T-helper 17 cell (primary cell): ENCODE results near the gene SSBP3. TPM values are rescaled to one million over a fixed set of nuclear protein-coding genes. Genes with fewer than 3 reads are reported as not detected.
"Not testable (repeated sequence)": the region's sequence is repeated elsewhere in the genome, so short reads cannot be mapped to it uniquely, and the experiment has no call there.

ENCODE experiments used
- ATAC-seq: fragments of 150-1000 bp; cut with Tn5 transposase; 2 replicates; pipeline ENCODE4 v1.10.0; 2021; ENCODE audit warnings: mild to moderate bottlenecking, moderate library complexity
- DNase-seq, 3 donors: peaks; one replicate each; pipeline versions ENCODE4 v3.0.0 to v3.0.0-alpha.2; 2020 to 2021
- H3K9me3 ChIP-seq: one replicate; pipeline ENCODE4 v1.7.0; 2013; ENCODE audit warnings: low read length, mild to moderate bottlenecking; ENCODE audit not compliant: control insufficient read depth, poor library complexity, severe bottlenecking
- H3K27ac Mint-ChIP-seq: one replicate; pipeline ENCODE4 v1.8.0; 2022; ENCODE audit warnings: mild to moderate bottlenecking, moderate library complexity, mixed read lengths
- H3K27me3 Mint-ChIP-seq: one replicate; pipeline ENCODE4 v1.8.0; 2022; ENCODE audit warnings: mixed read lengths
- H3K36me3 Mint-ChIP-seq: one replicate; pipeline ENCODE4 v1.8.0; 2022; ENCODE audit warnings: low read depth, mixed read lengths
- H3K4me1 Mint-ChIP-seq: one replicate; pipeline ENCODE4 v1.8.0; 2022; ENCODE audit warnings: mild to moderate bottlenecking, mixed read lengths
- H3K4me3 Mint-ChIP-seq: one replicate; pipeline ENCODE4 v1.8.0; 2022; ENCODE audit warnings: mild to moderate bottlenecking, moderate library complexity, mixed read lengths
- total RNA-seq, 4 donors: library from RNA in 2 of 4; stranded (reverse) in 2 of 4; gene quantifications; one replicate each; pipeline ENCODE4 v1.2.3 and lab custom pipeline; 2022 to 2026

The SSBP3 gene
- total RNA-seq, 2 donors from 2014 or later, result 64.9 to 67.4 TPM

GRCh38 chr1:54221867-54222484 is 184.2 kb downstream of the SSBP3 start:
- Mint-ChIP-seq H3K27me3 (no peaks in the 10 kb centered on the region), H3K27ac (peak overlapping the region; percentile 85), H3K36me3 (peaks cover 9% of the 10 kb centered on the region)

GRCh38 chr1:54221113-54221834 is 184.9 kb downstream of the SSBP3 start:
- no peak for ATAC-seq
- H3K27ac Mint-ChIP-seq, result peak overlapping the region; percentile 85
- H3K36me3 Mint-ChIP-seq, result peaks cover 13% of the 10 kb centered on the region
- H3K9me3 ChIP-seq, result no peaks in the 10 kb centered on the region
- no peak for DNase-seq
- no peak overlapping the region for H3K4me3 Mint-ChIP-seq
- peaks cover 13% of the 10 kb centered on the region for H3K4me1 Mint-ChIP-seq
- no peaks in the 10 kb centered on the region for H3K27me3 Mint-ChIP-seq

More at GRCh38 chr1:54221867-54222484, 184.2 kb downstream of the SSBP3 start:
- H3K9me3 ChIP-seq, result no peaks in the 10 kb centered on the region
- Mint-ChIP-seq H3K4me1 (peaks cover 13% of the 10 kb centered on the region), H3K4me3 (no peak overlapping the region)
- DNase-seq (no peak), ATAC-seq (no peak)

- Mint-ChIP-seq H3K4me3 (no peak overlapping the region), H3K27me3 (no peaks in the 10 kb centered on the region), H3K4me1 (peaks cover 13% of the 10 kb centered on the region), H3K27ac (no peak overlapping the region), H3K36me3 (peaks cover 13% of the 10 kb centered on the region)
- H3K9me3 ChIP-seq, result no peaks in the 10 kb centered on the region
- DNase-seq (no peak), ATAC-seq (no peak)
These were observed 186.0 kb downstream of the SSBP3 start for GRCh38 chr1:54220004-54220811.

- no peak for DNase-seq
- no peak for ATAC-seq
- no peaks in the 10 kb centered on the region for H3K27me3 Mint-ChIP-seq
- H3K4me1 Mint-ChIP-seq, result peaks cover 13% of the 10 kb centered on the region
- H3K4me3 Mint-ChIP-seq, result no peak overlapping the region
- H3K9me3 ChIP-seq, result no peaks in the 10 kb centered on the region
- H3K27ac Mint-ChIP-seq, result no peak overlapping the region
- peaks cover 13% of the 10 kb centered on the region for H3K36me3 Mint-ChIP-seq
These were observed 186.5 kb downstream of the SSBP3 start for GRCh38 chr1:54219688-54220003.

GRCh38 chr1:54218883-54219687 is 187.1 kb downstream of the SSBP3 start:
- no peak overlapping the region for H3K4me3 Mint-ChIP-seq
- ATAC-seq, result no peak
- DNase-seq, result no peak
- H3K9me3 ChIP-seq, result no peaks in the 10 kb centered on the region
- peaks cover 13% of the 10 kb centered on the region for H3K36me3 Mint-ChIP-seq
- H3K27ac Mint-ChIP-seq, result no peak overlapping the region
- H3K4me1 Mint-ChIP-seq, result peaks cover 13% of the 10 kb centered on the region
- no peaks in the 10 kb centered on the region for H3K27me3 Mint-ChIP-seq

- H3K36me3 Mint-ChIP-seq, result peaks cover 22% of the 10 kb centered on the region
- H3K9me3 ChIP-seq, result no peaks in the 10 kb centered on the region
- no peak overlapping the region for H3K27ac Mint-ChIP-seq
- peaks cover 13% of the 10 kb centered on the region for H3K4me1 Mint-ChIP-seq
- DNase-seq, result no peak
- H3K27me3 Mint-ChIP-seq, result no peaks in the 10 kb centered on the region
- no peak overlapping the region for H3K4me3 Mint-ChIP-seq
- no peak for ATAC-seq
These were observed 190.7 kb downstream of the SSBP3 start for GRCh38 chr1:54215523-54215922.

- H3K9me3 ChIP-seq, result no peaks in the 10 kb centered on the region
- Mint-ChIP-seq H3K27me3 (no peaks in the 10 kb centered on the region), H3K27ac (peak overlapping the region; percentile 19), H3K36me3 (peaks cover 24% of the 10 kb centered on the region), H3K4me3 (no peak overlapping the region), H3K4me1 (peaks cover 8% of the 10 kb centered on the region)
- DNase-seq (no peak), ATAC-seq (no peak)
These were observed 193.3 kb downstream of the SSBP3 start for GRCh38 chr1:54212872-54213271.

GRCh38 chr1:54207896-54208295 is 198.3 kb downstream of the SSBP3 start:
- DNase-seq, ATAC-seq, H3K27ac Mint-ChIP-seq, H3K9me3 ChIP-seq, H3K27me3 Mint-ChIP-seq, H3K4me3 Mint-ChIP-seq: not testable (repeated sequence)
- Mint-ChIP-seq H3K36me3 (peaks cover 22% of the 10 kb centered on the region), H3K4me1 (peaks cover 14% of the 10 kb centered on the region)

GRCh38 chr1:54207287-54207686 is 198.9 kb downstream of the SSBP3 start:
- no peak overlapping the region for H3K27ac Mint-ChIP-seq
- H3K36me3 Mint-ChIP-seq, result peaks cover 22% of the 10 kb centered on the region
- no peaks in the 10 kb centered on the region for H3K27me3 Mint-ChIP-seq
- H3K4me1 Mint-ChIP-seq, result peaks cover 19% of the 10 kb centered on the region
- H3K4me3 Mint-ChIP-seq, result no peak overlapping the region
- ATAC-seq, result no peak
- DNase-seq, result no peak
- H3K9me3 ChIP-seq, result no peaks in the 10 kb centered on the region

GRCh38 chr1:54204199-54204598 is 202.0 kb downstream of the SSBP3 start:
- H3K9me3 ChIP-seq, result no peaks in the 10 kb centered on the region
- Mint-ChIP-seq H3K27ac (no peak overlapping the region), H3K27me3 (no peaks in the 10 kb centered on the region), H3K36me3 (peaks cover 12% of the 10 kb centered on the region), H3K4me3 (no peak overlapping the region), H3K4me1 (peaks cover 37% of the 10 kb centered on the region)
- ATAC-seq (no peak), DNase-seq (no peak)

- no peak for ATAC-seq
- peak overlapping the region; percentile 94 for H3K4me3 Mint-ChIP-seq
These were observed 205.6 kb downstream of the SSBP3 start for GRCh38 chr1:54200519-54200997.

GRCh38 chr1:54199765-54200518 is 206.3 kb downstream of the SSBP3 start, which contains the start of the genes CYB5RL and MRPL37:
TSS of gene CYB5RL (minus strand) at chr1:54200030. CDS start at chr1:54195616, 4,414 bp downstream.
TSS of gene MRPL37 (plus strand) at chr1:54200167. CDS start at chr1:54200244, 77 bp downstream.
- Mint-ChIP-seq H3K36me3 (no peaks in the 10 kb centered on the region), H3K27me3 (no peaks in the 10 kb centered on the region), H3K4me1 (peaks cover 33% of the 10 kb centered on the region), H3K27ac (peak within 1 kb of the TSS; percentile 89), H3K4me3 (peak within 1 kb of the TSS; percentile 94)
- DNase-seq (peak; percentile 74 to 81 (median 77)), ATAC-seq (peak; percentile 98)
- no peaks in the 10 kb centered on the region for H3K9me3 ChIP-seq

More at GRCh38 chr1:54200519-54200997, 205.6 kb downstream of the SSBP3 start:
- peaks cover 36% of the 10 kb centered on the region for H3K4me1 Mint-ChIP-seq
- peak overlapping the region; percentile 89 for H3K27ac Mint-ChIP-seq
- DNase-seq, result no peak
- H3K36me3 Mint-ChIP-seq, result peaks cover 4% of the 10 kb centered on the region
- H3K27me3 Mint-ChIP-seq, result no peaks in the 10 kb centered on the region
- no peaks in the 10 kb centered on the region for H3K9me3 ChIP-seq
